Heart left ventricle (tissue), 13 donors: Measurements from ENCODE around the gene CST4.

Experiments used
- POLR2A ChIP-seq, 2 donors: fragments of 450-650 bp; IDR thresholded peaks; one replicate each; pipeline ENCODE4 v1.6.1; 2017; ENCODE audit warnings: antibody characterized with exemption in 2 of 2, mild to moderate bottlenecking in 2 of 2, moderate library complexity in 2 of 2
- TF ChIP-seq, protein P1 (sequence below), 12 donors: fragments of 200-600 bp; sonication (generic) in 4 of 12; IDR thresholded peaks; one replicate each; pipeline versions ENCODE4 v1.5.0 to v1.8.0; 2018 to 2022; ENCODE audit warnings: antibody characterized with exemption in 12 of 12, mild to moderate bottlenecking in 5 of 12
- donor health status: ischemic (EF 13 %, LVEDD 7.1; RV severe dilation, severe dysfunction).
- donor health status: DM: no; HTN: yes; CAD: no.
- donor health status: DM: no; HTN: no; CAD: no.
- donor health status: ischemic (EF 25% LVEDD 6.9; RV normal size, moderate dysfunction).
- donor health status: ischemic (EF 25% LVEDD 5.7; RV mildly dilated, moderate dysfunction).
- donor health status: ischemic (EF 35%, LVEDD 5.7; RV mildly dilated, moderate dysfunction).
- donor health status: nonischemic (EF 11% LVEDD 7.7; RV severe dilation, severe dysfunction).
- donor health status: DM: yes; HTN: yes; CAD: no.
- donor health status: PGD.
- donor health status: ischemic (EF 29% LVEDD 5.4; RV normal size, mild dysfunction).
- donor health status: nonischemic (EF 23%, LVEDD 6.1; RV moderate dilation, normal function).

DNA sequence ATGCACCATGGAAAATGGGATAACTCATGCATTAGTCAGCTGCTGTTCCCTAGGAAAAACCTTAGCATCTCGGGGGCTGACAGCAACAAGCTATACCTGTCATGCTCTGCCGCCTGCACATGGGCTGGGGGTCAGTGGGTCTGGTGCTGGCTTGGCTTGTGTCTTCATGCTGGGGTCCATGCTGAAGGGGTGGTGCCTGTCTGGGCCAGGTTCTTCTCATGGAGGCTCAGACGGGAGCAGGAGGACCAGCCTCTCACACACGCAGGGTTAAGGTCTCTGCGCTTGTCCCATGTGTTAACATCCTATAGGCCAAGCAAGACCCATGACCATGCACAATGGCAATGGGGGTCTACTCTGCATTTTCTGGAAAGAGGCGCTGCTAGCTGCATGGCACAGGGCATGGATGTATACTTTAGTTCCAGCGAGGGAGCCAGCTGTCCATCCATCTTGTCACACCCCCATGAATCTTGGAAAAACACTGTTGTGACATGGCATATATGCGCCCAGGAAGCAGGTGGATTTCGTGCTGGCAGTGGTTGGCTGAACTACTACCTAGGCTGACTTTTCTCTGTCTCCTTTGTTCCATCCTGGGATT is 26.5 kb downstream of the CST4 start:
- TF ChIP-seq, protein P1, sequence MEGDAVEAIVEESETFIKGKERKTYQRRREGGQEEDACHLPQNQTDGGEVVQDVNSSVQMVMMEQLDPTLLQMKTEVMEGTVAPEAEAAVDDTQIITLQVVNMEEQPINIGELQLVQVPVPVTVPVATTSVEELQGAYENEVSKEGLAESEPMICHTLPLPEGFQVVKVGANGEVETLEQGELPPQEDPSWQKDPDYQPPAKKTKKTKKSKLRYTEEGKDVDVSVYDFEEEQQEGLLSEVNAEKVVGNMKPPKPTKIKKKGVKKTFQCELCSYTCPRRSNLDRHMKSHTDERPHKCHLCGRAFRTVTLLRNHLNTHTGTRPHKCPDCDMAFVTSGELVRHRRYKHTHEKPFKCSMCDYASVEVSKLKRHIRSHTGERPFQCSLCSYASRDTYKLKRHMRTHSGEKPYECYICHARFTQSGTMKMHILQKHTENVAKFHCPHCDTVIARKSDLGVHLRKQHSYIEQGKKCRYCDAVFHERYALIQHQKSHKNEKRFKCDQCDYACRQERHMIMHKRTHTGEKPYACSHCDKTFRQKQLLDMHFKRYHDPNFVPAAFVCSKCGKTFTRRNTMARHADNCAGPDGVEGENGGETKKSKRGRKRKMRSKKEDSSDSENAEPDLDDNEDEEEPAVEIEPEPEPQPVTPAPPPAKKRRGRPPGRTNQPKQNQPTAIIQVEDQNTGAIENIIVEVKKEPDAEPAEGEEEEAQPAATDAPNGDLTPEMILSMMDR (IDR thresholded peaks at IDR 0.05), result no peak
- no peak for TF ChIP-seq POLR2A (IDR thresholded peaks at IDR 0.05)
